HFF-Myc (cell line): Measurements from ENCODE around the gene HK1.

ENCODE experiments used
- DNase-seq: peaks from one replicate; pipeline ENCODE4 v3.0.0-alpha.2; 2011; ENCODE audit warnings: low read depth; ENCODE audit errors: extremely low read depth
- H3K4me3 ChIP-seq: replicated peaks from 2 replicates; pipeline ENCODE4 v1.5.1; 2011; ENCODE audit warnings: low read depth, mild to moderate bottlenecking, control low read depth, low read length
- CTCF ChIP-seq: IDR thresholded peaks from 2 replicates; pipeline ENCODE4 v1.5.1; 2012; ENCODE audit warnings: mild to moderate bottlenecking, low read depth, low read length, control low read depth; ENCODE audit errors: missing control alignments

Gene HK1

DNA sequence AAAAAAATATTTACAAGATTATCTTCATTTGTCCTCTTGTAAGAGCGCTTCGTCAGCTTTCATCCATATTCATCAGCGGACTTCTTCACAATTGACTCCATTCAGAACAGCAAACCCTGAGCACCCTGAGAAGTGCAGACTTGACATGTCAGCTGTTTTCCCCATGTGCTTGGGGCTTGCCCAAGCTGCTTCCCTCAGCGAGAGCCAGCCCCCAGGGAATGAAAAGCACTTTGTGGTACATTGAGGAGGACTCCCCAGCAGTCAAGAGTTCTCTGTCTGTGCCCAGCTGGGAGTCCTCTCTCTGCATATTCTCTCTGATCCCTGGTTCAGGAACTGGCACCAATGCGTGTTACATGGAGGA is 35.5 kb upstream of the HK1 start:
- no peak for DNase-seq
- no peak overlapping the region for H3K4me3 ChIP-seq
- TF ChIP-seq CTCF = no peak

GRCh38 chr10:69243817-69244216 is 34.5 kb upstream of the HK1 start:
- no peak overlapping the region for H3K4me3 ChIP-seq
- no peak for TF ChIP-seq CTCF
- DNase-seq = no peak

DNA sequence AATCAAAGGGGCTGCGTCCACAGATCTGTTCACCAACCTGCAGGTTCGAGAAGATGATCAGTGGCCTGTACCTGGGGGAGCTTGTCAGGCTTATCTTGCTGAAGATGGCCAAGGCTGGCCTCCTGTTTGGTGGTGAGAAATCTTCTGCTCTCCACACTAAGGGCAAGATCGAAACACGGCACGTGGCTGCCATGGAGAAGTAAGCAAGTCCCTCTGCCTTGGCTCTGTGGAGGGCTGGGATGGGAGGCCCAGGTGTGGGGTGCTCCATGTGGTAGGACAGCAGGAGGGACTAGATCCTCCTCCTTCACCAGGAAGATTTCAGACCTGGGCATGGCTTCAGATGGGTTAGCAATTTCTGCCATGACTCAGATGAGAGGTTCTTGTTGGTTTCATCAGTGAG is 32.3 kb upstream of the HK1 start:
- TF ChIP-seq CTCF = no peak
- DNase-seq = no peak
- H3K4me3 ChIP-seq = no peak overlapping the region

GRCh38 chr10:69246581-69247312 is 31.5 kb upstream of the HK1 start:
- no peak overlapping the region for H3K4me3 ChIP-seq
- no peak for TF ChIP-seq CTCF

DNA sequence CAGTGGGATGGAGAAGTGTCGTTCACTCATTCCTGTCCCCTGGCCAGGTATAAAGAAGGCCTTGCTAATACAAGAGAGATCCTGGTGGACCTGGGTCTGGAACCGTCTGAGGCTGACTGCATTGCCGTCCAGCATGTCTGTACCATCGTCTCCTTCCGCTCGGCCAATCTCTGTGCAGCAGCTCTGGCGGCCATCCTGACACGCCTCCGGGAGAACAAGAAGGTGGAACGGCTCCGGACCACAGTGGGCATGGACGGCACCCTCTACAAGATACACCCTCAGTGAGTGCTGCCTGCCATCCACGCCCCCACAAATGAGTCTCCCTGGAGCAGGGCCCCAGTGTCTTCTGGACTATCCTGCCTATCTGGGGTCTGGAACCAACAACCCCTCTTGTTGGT is 31.0 kb upstream of the HK1 start:
- TF ChIP-seq CTCF = no peak
- no peak for DNase-seq
- H3K4me3 ChIP-seq = no peak overlapping the region

More at GRCh38 chr10:69246581-69247312, 31.5 kb upstream of the HK1 start:
- no peak for DNase-seq

DNA sequence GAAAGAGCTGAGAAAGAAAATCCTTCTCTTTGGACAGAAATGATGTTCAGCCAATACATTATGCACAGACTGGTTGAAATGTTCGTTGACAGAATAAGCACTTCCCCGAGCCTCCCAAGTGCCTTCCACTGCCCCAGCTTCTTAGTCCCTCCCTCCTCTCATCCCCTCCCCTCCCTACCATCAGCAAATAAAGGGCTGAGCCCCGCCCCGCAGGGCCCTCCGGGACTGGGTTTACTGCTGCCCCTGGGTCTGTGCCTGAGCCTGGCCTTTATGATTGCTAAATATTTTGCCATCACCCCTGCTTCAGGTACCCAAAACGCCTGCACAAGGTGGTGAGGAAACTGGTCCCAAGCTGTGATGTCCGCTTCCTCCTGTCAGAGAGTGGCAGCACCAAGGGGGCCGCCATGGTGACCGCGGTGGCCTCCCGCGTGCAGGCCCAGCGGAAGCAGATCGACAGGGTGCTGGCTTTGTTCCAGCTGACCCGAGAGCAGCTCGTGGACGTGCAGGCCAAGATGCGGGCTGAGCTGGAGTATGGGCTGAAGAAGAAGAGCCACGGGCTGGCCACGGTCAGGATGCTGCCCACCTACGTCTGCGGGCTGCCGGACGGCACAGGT is 30.1 kb upstream of the HK1 start:
- DNase-seq = no peak
- no peak for TF ChIP-seq CTCF
- no peak overlapping the region for H3K4me3 ChIP-seq
